Left colon (tissue), 2 donors: ENCODE data around the gene C14orf180. TPM values are rescaled to one million over a fixed set of nuclear protein-coding genes. Genes with fewer than 3 reads are reported as not detected.

Experiments used
- ATAC-seq: fragments of 200-7000 bp; cut with Tn5 transposase; one replicate; pipeline ENCODE4 v1.9.1; 2020; ENCODE audit warnings: mild to moderate bottlenecking, moderate library complexity
- DNase-seq, 2 donors: peaks; one replicate each; pipeline ENCODE4 v3.0.0-alpha.2; 2020
- intact Hi-C, 2 donors: fragments of 100-400 bp; cut with DNase I in 1 of 2; cut with micrococcal nuclease in 1 of 2; formaldehyde crosslinking; loops; one replicate each; pipeline versions ENCODE4 v1.11.2 to v1.14.0; 2022; cut with DNase I, micrococcal nuclease
- total RNA-seq, 2 donors: library from RNA; stranded (reverse); fragmentation: NEBNext Ultra II Directional; extraction: Animal tissue kit (Norgen Biotek cat#: 25700); gene quantifications; one replicate each; pipeline ENCODE4 v1.2.1, GENCODE V29; 2021
- donor health status: DM: no; HTN: no; CAD: no.
- donor health status: DM: yes; HTN: yes; CAD: no.

Gene C14orf180
- total RNA-seq, 2 donors from 2014 or later: 0.58 to 1.0 TPM

DNA sequence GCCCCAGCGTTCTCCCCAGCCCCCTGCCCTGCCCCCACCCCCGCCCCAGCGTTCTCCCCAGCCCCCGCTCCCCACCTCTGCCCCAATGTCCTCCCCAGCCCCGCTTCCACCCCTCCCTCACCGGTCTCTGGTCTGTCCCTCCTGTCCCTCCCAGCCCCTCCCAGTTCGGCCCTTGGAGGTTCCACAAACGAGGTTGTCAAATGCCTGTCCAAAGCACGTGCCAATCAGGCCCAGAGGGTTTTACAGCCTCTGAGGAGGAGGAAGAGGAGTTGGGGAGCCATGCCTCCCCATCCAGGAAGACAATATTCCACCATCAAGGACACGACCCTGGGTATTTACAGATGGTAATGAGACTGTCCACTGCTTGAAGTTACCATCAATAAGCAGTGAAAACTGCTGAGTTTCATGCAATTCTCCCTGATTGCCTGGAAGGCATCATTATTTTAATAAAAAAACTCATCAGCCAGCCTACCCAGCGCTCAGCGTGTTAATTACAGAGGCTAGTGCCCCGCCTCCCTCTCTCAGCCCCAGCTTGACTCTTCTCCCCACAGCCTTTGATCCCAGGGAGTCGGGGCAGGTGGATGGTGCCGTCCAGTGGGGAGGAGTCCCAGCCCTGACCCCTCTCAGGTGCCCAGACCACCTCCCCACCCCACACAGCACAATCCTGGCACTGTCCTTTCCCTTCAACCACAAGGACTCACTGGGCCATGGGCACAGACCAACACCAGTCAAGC is 30.6 kb upstream of the C14orf180 start:
- DNase-seq (no peak), ATAC-seq (no peak)
- intact Hi-C loops: no loop called here

DNA sequence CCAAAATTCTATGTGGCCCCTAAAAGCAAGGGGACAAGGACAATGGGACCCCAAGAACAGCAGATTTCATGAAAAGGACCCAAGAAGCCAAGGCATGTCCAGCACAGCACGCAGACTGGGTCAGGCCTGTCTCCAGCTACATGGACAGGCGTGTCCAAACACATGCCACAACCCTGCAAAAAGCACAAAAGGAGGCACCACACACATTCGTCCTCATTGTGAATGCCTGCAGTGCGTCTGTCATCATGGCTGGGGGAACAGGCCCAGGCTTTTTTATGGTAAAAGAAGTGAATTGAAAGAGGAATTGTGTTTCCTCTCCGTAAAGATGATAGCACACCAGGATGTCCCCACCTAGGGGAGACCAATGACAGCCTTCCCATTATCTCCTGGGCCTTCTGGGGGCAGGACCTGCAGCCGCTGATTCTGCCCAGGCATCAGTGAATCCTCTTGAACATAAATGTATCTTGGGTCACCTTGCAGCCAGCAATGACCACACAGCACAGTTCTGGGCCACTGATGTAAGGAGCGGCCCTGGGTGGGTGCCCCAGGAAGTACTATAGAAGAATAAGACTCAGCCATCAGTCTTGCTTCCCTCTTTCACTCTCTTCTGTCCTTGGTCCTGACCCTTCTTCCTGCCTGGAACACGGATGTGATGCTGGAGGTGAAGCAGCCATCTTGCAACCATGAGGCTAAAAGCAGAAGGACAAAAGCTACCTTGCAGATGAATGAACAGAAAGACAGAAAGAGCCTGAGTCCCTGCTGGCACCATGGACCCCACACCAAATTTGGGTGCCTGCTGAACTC is 29.8 kb upstream of the C14orf180 start:
- intact Hi-C loops: no loop called here
- ATAC-seq (no peak), DNase-seq (no peak)

DNA sequence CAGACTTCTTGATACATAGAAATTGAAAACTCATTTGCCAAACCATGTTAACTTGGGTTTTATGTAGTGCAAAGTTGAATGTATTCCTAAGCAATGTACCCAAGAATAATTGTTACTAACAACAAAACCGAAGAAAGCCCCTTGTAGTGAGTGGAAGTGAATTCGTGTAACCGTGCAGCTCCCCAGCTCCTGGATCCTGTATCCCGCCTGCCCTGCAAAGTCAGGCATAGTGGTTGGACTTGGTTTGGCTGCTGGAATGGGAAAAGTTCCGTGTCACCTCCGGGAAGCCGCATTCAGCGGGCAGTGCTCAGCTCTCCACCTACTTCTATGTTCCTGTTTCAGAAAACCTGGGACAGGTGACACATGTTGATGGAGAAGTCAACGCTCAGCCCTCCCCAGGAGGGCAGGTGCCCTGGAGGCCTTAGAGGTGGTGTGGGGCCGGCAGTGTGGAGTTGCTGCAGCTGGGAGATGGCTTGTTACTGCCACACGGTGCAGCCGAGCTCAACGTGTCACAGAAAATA is 29.2 kb upstream of the C14orf180 start:
- intact Hi-C loops: no loop called here
- DNase-seq: no peak
- no peak for ATAC-seq

DNA sequence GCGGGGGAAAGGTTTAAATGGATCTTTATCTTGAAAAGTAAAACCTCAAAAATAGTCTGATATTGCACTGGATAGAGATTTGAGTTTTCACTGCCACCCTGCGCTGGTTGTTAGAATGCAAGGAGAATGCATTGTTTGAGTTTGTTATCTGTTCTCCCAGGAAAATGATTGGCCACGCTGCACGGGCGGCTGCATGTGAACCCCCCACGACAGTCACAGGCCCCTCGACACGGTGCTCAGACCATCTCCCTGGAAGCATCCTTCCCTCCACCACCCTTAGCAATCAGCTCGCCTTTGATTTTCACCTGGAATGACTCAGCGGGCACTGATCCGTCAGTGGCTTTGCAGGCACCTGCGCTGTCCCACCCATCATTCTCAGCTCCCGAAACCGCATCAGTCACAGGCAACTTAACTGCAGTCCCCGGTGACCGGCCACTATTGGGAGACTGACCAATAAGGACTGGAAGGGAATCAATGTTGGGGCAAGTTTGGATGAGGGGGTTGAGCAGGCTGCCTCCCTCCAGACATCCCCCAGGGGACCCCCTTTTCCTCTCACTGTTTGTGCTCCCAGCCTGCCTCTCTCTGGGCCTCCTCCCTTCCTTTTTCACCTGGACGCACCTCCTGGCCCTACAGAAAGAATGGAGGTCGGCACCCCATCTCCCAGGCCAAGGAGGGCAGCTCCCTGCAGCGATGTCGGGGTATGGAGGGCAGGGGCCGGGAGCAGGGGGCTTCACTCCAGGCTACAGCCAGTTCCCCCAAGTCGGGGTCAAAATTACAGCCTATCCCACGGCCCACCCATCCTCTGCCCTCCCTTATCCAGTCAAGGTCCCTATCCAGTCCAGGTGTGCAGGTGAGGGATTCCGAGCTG is 28.5 kb upstream of the C14orf180 start:
- intact Hi-C loops: no loop called here
- ATAC-seq (no peak), DNase-seq (no peak)

DNA sequence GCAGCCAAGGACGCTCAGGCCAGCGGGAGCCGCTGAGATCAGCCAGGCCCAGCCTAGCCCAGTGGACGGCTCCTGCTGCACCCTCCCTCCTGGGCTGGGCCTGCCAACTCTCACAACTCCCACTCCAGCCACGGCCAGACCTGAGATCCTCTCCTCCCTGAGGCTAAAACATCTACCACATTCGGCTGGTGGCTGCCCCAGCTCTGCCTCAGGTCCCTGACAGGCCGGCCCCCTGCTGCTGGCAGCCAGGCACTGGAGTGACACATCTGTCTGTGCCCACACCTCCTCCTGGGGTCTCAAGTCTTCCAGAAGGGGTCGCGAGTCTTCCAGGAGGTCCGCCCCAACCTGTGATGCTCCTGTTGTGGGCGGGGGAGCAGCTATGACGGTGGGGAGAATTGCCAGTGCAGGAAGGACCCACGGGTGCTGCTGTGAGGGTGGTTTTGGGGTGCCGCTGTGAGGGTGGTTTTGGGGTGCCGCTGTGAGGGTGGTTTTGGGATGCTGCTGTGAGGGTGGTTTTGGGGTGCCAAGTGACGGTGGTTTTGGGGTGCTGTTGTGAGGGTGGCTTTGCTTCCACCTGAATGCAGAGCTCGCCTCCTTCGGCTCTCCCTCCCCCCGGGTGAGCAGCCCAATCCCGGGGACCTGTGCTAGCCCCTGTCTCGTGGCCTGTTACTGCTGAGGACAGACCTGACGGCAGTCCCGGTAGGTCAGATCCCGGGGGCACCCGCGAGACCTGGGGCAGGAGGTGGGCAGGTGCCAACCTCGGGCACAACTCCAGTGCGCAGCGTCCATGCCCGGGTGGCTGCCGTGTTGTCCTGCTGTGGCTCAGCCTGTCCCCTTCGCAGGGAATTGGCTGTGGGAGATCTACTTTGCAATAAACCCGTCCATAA is 27.5 kb upstream of the C14orf180 start:
- ATAC-seq (no peak), DNase-seq (peak in 1 of 2 donors; percentile 10)
- intact Hi-C loops: no loop called here

DNA sequence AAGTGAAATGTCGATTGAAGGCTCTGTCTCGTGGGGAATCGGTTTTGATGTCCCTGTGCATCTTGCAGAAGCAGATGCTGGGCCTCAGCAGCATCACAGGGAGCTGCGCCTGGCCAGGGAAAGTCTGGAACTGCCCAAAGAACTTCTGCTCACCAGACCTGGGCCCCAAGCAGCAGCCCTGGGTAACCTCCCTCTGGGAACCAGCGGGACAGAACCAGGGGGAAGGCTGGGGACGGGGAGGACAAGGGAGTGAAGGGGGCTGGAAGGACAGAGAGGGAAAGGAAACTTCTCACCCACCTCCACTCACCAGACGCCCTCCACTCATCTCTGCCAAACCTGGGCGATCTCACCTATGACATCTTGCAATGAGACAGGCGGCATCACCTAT is 26.8 kb upstream of the C14orf180 start:
- ATAC-seq (no peak), DNase-seq (peak in 1 of 2 donors; percentile 2)
- intact Hi-C loops: no loop called here

DNA sequence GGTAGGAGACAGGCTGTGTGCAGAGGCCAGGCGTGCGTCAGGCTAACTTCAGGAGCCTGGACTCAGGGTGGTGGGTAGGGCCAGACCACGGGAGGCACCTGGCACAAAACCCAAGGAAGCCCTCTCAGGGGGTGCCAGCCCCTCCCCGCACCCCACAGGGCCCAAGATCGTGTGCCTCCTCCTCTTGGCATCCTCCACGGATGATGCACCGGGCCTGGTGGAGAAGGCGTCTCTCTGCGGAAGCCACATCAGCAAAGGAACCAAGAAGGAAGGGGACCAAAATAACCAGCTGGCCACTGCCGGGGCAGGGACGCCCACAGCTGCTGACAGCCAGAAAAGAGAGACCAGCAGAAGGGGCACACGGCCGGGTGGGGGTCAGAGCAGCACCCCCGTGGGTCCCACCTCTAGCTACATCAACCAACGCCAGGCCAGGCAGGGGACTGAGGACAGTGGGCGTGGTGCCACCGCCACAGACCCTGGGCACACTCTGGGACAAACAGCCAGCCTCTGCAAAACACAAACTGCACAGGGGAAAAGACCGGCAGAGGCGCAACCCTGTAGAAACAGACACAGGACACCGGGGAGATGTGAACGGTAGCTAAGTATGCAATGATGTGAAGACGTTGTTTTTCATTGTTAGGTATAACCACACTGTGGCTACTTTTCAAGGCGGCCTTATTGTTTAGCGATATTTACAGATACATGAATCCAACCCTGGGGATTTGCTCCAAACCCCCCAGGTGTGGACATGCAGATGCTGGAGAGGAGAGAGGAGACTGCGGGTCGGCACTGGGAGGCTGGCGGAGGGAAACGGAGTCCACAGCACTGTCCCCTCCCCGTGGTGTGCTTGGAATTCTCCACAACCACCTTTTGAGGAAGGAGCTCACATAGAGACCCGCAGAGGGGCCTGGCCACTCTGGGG is 26.1 kb upstream of the C14orf180 start:
- ATAC-seq: no peak
- intact Hi-C loops: no loop called here
- DNase-seq: peak in 1 of 2 donors; percentile 18

DNA sequence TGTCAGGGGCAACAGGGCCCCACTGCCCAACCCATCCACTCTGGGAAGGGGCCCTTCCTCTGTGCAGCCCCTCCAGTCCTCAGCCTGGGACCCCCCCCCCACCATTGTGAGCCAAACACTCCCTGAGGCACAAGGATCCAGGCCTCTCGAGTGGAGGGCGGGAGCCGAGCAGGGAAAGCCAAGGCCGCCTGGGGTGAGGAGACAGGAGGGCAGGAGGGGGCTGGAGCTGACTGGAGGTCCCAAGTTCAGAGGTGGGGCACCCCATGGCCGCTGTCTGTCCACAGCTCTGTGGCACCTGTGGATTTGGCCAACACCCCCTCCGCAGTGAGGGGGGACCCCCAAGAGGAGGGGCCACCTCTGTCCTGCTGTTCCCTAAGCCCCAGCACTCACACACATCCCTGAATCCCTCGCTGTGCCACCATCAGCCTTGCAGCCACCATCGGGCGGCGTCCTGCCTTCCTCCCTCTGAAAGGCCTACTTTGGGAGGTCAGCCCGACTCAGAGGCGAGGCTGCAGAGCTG is 25.4 kb upstream of the C14orf180 start:
- ATAC-seq: no peak
- DNase-seq: peak in 1 of 2 donors; percentile 13
- intact Hi-C loops: no loop called here

DNA sequence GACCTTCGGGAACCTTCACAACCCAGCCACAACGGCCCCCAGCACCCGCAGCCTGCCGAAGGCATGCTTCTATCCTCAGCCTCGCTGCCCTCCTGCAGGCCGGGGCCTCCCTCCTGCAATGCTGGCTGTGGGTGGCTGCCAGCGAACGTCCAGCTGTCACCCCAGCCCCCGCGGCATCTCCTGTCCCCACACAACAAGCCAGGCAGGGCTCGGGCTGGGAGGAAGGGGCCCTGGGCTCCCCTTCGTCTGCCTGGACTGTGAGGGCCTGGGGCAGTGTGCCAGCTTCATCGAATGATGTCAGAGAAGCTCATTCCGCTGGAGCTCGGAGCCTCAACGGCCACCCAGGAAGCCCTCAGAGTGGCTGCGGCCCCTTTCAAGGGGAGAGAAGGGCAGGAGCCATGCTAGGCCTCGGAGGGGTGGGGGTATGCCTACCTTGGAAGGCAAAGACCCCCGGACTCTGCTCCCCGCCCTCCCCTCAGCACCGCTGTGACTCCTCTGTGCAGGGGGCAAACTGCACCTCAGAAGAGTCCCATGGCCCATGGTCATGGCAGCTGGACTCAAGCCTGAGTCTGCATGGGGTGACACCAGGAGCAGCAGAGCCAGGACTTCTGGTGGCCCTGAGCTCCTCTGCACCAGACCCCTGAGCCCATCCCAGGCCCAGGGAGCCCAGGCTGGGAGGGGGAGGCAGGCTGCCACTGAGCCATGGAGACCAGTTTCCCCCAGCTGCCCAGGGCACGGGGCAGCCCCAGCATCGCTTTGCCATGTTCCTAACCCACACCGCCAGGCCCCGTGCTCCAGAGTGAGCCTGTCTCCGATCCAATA is 24.7 kb upstream of the C14orf180 start:
- intact Hi-C loops: no loop called here
- peak in 1 of 2 donors; percentile 12 for DNase-seq
- no peak for ATAC-seq

DNA sequence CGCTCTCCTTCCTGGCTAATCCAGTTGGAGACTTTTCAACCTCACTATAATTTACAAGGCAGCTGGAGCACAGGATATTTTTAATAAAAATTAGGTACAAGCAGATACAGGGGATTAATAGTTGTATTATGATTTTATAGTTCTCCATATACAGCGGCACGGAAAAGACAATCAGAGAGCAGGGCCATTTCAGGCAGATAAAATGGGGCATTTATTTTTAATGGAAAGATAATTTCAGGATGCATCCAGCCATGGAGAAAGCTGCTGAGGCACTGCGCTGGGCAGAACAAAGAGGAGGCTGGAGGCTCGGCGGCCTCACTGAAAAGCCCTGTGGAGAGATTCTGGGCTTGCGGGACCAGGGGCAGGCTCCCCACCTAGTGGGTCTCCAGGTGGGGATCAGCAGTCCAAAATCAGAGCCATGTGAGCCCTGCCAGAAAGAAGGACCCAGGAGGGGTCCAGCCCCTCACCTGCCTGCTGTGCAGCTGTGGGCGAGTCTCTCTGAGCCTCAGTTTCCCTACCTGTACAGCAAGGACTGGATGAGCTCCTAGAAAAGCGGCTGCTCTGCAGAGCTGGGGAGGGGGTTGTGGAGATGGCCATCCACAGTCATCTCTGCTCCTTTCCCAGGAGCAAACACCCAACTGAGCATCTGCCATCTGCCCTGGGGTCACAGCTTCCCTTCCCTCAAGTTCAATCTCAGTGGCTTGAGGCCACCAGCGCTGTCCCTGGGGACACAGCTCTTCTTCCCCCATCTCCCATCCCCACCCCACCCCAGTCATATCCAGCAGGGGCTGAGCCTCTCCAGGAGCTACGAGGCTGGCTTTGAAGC is 23.9 kb upstream of the C14orf180 start:
- no peak for ATAC-seq
- intact Hi-C loops: no loop called here
- peak in 1 of 2 donors; percentile 2 for DNase-seq

DNA sequence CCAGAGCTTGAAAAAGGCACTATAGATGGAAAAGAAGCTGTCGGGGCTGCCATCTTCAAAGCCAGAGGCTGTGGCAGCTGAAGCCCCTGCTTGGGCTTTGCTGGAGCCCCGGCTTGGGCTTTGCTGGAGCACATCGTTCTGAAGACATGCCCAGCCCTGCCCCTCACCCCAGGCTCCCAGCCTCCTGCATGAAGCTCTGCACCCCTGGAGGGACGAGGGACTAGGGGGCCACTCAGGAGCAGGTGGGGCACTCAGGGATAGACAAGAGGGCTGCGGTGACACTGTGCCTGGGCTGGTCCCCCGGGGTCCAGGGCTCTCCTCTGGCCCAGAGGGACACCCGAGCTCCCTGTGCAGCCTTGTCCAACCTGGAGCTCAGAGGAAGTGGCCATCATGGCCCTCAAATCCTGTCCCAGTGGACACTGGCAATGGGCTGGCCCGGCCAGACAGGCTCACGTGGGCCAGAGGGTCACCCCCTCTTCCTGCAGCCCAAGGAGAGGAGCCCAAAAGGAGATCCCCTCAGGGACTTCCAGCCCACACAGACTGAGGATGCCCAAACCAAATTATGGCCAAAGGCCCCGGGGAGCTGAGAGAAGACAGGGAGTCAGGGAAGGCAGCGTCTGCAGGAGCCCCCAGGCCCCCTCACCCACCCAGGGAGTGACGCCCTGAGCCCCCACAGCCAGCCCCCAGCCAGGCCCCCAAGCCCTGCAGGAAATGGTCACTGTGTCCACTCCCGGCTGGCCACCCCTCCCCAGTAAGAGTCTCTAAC is 23.1 kb upstream of the C14orf180 start:
- ATAC-seq (no peak), DNase-seq (peak in 1 of 2 donors; percentile 19)
- intact Hi-C loops: no loop called here

DNA sequence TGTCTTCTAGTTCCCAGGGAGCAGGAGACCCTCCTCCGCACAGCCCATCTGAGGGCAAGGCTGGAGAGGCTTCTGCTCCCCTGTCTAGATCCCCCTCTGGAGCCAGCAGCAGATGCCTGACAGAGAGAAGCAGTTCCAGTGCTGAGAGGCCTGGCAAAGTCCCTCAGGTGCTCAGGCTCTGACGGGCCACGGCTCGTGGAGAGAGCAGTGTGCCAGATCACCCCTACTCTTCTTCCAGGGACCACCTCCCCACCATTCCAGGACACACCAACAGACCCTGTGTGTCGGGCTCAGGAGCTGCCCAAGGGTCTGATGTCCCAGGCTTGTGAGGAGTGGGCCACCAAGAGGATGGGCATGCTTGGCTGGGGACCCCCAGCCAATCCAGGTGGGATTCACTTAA is 22.5 kb upstream of the C14orf180 start:
- intact Hi-C loops: no loop called here
- peak; percentile 0 to 18 for DNase-seq

DNA sequence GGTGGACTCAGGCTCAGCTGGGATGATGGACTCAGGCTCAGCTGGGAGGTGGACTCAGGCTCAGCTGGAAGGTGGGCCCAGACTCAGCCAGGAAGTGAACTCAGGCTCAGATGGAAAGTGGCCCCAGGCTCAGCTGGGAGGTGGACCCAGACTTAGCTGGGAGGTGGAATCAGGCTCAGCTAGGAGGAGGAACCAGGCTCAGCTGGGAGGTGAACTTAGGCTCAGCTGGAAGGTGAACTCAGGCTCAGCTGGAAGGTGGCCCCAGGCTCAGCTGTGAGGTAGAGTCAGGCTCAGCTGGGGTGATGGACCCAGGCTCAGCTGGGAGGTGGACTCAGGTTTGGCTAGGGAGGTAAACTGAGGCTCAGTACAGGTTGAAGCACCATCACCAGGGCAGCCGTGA is 21.8 kb upstream of the C14orf180 start:
- peak in 1 of 2 donors; percentile 5 for DNase-seq
- intact Hi-C loops: no loop called here
- ATAC-seq: no peak

More for the DNA sequence above, 22.5 kb upstream of the C14orf180 start:
- ATAC-seq: no peak

DNA sequence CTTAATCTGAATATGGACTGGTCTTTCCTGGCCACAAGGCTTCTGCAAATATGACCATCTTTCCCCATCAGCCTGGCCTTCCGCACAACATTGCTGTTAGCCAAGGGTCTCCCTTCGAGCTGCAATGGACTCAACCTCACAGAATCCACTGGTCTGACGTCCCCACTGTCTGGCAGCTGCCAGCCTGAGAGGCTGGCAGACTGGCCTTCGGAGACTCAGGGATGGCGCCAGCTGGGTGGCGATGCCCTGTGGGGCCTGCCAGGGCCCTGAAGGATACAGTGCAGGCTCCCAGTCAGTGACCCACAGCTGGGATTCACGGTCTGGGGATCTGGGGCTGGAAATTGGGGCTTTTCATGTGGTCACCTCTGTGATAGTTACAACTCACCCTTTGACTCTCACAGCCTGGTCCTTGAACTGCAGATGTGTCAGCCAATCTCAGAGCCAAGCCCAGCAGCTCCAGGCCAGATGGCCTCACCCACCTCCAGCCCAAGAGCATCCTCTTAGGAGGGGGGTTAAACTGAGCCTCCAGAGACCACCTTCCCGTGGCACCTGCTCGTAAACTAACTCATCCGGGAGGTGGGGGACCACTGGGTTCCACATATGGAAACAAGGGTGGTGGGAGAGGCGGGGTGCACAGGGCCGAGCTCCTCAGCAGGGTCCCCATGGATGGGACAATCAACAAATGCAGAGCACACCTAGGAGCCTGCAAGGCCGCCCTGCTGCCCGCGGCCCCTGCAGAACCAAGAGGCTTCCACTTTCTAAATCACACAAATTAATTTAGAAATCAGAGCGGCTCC is 21.1 kb upstream of the C14orf180 start:
- ATAC-seq (no peak), DNase-seq (no peak)
- intact Hi-C loops: no loop called here
